K562 (cell line): ENCODE results near the gene PRKCE. TPM values are rescaled to one million over a fixed set of nuclear protein-coding genes. Genes with fewer than 3 reads are reported as not detected.

Experiments used
- ATAC-seq: fragments of 200-7000 bp; cut with Tn5 transposase; 3 replicates; pipeline ENCODE4 v1.9.1; 2020; ENCODE audit warnings: moderate library complexity
- BruUV-seq: library from RNA; stranded (reverse); fragments of 400-500 nt; replicated peaks from 2 replicates; lab custom pipeline; 2021; lab: Mats Ljungman, UMichigan
- CTCF ChIA-PET: fragments of 300-600 bp; formaldehyde crosslinking; extraction: SDS; loops from one replicate; lab custom pipeline; 2021; ENCODE audit warnings: low intra/inter-chr PET ratio; lab: Yijun Ruan, JAX
- POLR2A ChIA-PET: fragments of 300-600, 350-650 bp; sonication (Branson Sonifier 250); formaldehyde crosslinking; extraction: SDS; loops from one replicate; lab custom pipeline; 2021; ENCODE audit warnings: antibody characterized with exemption, inconsistent platforms; lab: Yijun Ruan, JAX
- DNase-seq, 4 experiments: peaks; one replicate each; pipeline versions ENCODE4 v3.0.0 to v3.0.0-alpha.2; 2011 to 2018; ENCODE audit warnings: low spot score in 3 of 4, mixed read lengths in 3 of 4; ENCODE audit errors: extremely low read depth in 1 of 4
- FAIRE-seq: peaks from 2 replicates; lab custom pipeline; 2011; peaks lifted over from hg19 to GRCh38; lab: Jason Lieb, UNC
- H2AFZ ChIP-seq: 2 replicates; pipeline ENCODE4 v1.6.0; 2011; ENCODE audit warnings: low read depth, low read length, control low read depth, inconsistent platforms
- H3K27ac ChIP-seq: fragments of 200-600 bp; 3 replicates; pipeline ENCODE4 v1.8.0; 2011; ENCODE audit warnings: low read depth, mild to moderate bottlenecking, control low read depth, inconsistent platforms, low read length, moderate library complexity, mixed read lengths; ENCODE audit errors: extremely low read depth
- H3K27me3 ChIP-seq, 2 experiments: fragments of 300-600 bp in 1 of 2; 2 replicates in 1 of 2; 3 replicates in 1 of 2; pipeline versions ENCODE4 v1.6.0 to v1.8.0; 2011; ENCODE audit warnings: inconsistent platforms in 2 of 2, low read length in 2 of 2, mild to moderate bottlenecking in 1 of 2, mixed read lengths in 1 of 2, moderate library complexity in 1 of 2; ENCODE audit not compliant: control insufficient read depth in 2 of 2, insufficient read depth in 2 of 2
- H3K36me3 ChIP-seq: fragments of 300-600 bp; 3 replicates; pipeline ENCODE4 v1.8.0; 2011; ENCODE audit warnings: mild to moderate bottlenecking, low read length, inconsistent platforms; ENCODE audit not compliant: control insufficient read depth, insufficient read depth
- H3K4me1 ChIP-seq, 2 experiments: fragments of 200-600 bp in 1 of 2; replicated peaks in 1 of 2; 2 replicates in 1 of 2; 3 replicates in 1 of 2; pipeline versions ENCODE4 v1.5.1 to v1.8.0; 2011; ENCODE audit warnings: inconsistent platforms in 2 of 2, low read length in 2 of 2, mild to moderate bottlenecking in 1 of 2, mixed read lengths in 1 of 2, moderate library complexity in 1 of 2; ENCODE audit not compliant: control insufficient read depth in 2 of 2, insufficient read depth in 2 of 2
- H3K4me2 ChIP-seq: 2 replicates; pipeline ENCODE4 v1.6.1; 2011; ENCODE audit warnings: low read length, control low read depth, inconsistent platforms, mixed read lengths; ENCODE audit not compliant: insufficient read depth
- H3K4me3 ChIP-seq: fragments of 200-600 bp; sonication (generic), shearing (Covaris generic); 2 replicates; pipeline ENCODE4 v1.5.1; 2016; ENCODE audit warnings: control low read depth, inconsistent platforms
- H3K79me2 ChIP-seq: fragments of 200-600 bp; 3 replicates; pipeline ENCODE4 v1.8.0; 2011; ENCODE audit warnings: low read length, inconsistent platforms; ENCODE audit not compliant: control insufficient read depth, insufficient read depth
- H3K9ac ChIP-seq, 2 experiments: 2 replicates each; pipeline versions ENCODE4 v1.6.0 to v1.6.1; 2011; ENCODE audit warnings: low read depth in 2 of 2, low read length in 2 of 2, control low read depth in 1 of 2, inconsistent platforms in 1 of 2, mild to moderate bottlenecking in 1 of 2, mixed read lengths in 1 of 2; ENCODE audit not compliant: insufficient read depth in 1 of 2
- H3K9me1 ChIP-seq: one replicate; pipeline ENCODE4 v1.6.0; 2011; ENCODE audit warnings: inconsistent platforms, mild to moderate bottlenecking, low read length, moderate library complexity; ENCODE audit not compliant: control insufficient read depth, insufficient read depth
- H3K9me3 ChIP-seq: replicated peaks from 2 replicates; pipeline ENCODE4 v1.5.1; 2011; ENCODE audit warnings: low read depth, low read length, inconsistent platforms; ENCODE audit not compliant: control insufficient read depth, insufficient read depth
- H4K20me1 ChIP-seq: replicated peaks from 2 replicates; pipeline ENCODE4 v1.6.1; 2011; ENCODE audit warnings: low read length, inconsistent platforms, mixed read lengths; ENCODE audit not compliant: control insufficient read depth, insufficient read depth
- DACH1 ChIP-seq: fragments of 450-650 bp; IDR thresholded peaks from 2 replicates; pipeline ENCODE4 v1.6.1; 2018; ENCODE audit not compliant: partially characterized antibody
- FOXA3 ChIP-seq, 2 experiments: fragments of 450-650 bp in 1 of 2; sonication (generic) in 1 of 2; formaldehyde crosslinking; IDR thresholded peaks in 1 of 2; conservative IDR thresholded peaks in 1 of 2; 2 replicates each; pipeline versions ENCODE4 v1.4.0 to v1.8.0; 2020 to 2022; ENCODE audit warnings: mild to moderate bottlenecking in 2 of 2, missing genetic modification reagents in 1 of 2
- GATA2 ChIP-seq: sonication (generic); formaldehyde crosslinking; IDR thresholded peaks from 2 replicates; pipeline ENCODE4 v1.4.0; 2020; ENCODE audit warnings: mild to moderate bottlenecking, missing genetic modification reagents
- KLF1 ChIP-seq: fragments of 450-650 bp; IDR thresholded peaks from 2 replicates; pipeline ENCODE4 v1.6.1; 2016; ENCODE audit warnings: missing genetic modification characterization, missing compliant biosample characterization
- LCOR ChIP-seq: sonication (generic); formaldehyde crosslinking; IDR thresholded peaks from 2 replicates; pipeline ENCODE4 v1.8.0; 2022; ENCODE audit warnings: mild to moderate bottlenecking, missing genetic modification reagents
- MYBL2 ChIP-seq, 2 experiments: fragments of 450-650 bp in 1 of 2; sonication (generic) in 1 of 2; formaldehyde crosslinking in 1 of 2; IDR thresholded peaks; 2 replicates each; pipeline versions ENCODE4 v1.6.1 to v1.8.1; 2017 to 2022; ENCODE audit warnings: borderline replicate concordance in 1 of 2, inconsistent platforms in 1 of 2, low read depth in 1 of 2, mild to moderate bottlenecking in 1 of 2, missing genetic modification reagents in 1 of 2, moderate library complexity in 1 of 2
- RAD21 ChIP-seq, 2 experiments: fragments of 250-450 bp in 1 of 2; fragments of 450-650 bp in 1 of 2; sonication (Bioruptor Pico) in 1 of 2; formaldehyde crosslinking in 1 of 2; IDR thresholded peaks in 1 of 2; conservative IDR thresholded peaks in 1 of 2; 2 replicates each; pipeline versions ENCODE4 v1.4.0 to v1.8.0; 2020 to 2022; ENCODE audit warnings: mild to moderate bottlenecking in 2 of 2, moderate library complexity in 1 of 2
- ZNF146 ChIP-seq: IDR thresholded peaks from one replicate; pipeline ENCODE4 v1.6.1; 2018; ENCODE audit warnings: missing compliant biosample characterization; ENCODE audit not compliant: unreplicated experiment
- ZNF707 ChIP-seq: fragments of 250-450 bp; sonication (Bioruptor Pico); conservative IDR thresholded peaks from 2 replicates; pipeline ENCODE4 v1.8.0; 2022; ENCODE audit warnings: inconsistent platforms, mild to moderate bottlenecking, moderate library complexity
- WGBS: fragments of 100-300 bp; shearing (Covaris generic); methylation state at CpG from one replicate; pipeline ENCODE4 v1.1.6; 2016; ENCODE audit warnings: low coverage, mixed read lengths; ENCODE audit not compliant: insufficient coverage; ENCODE audit errors: missing lambda C conversion rate; 5-methylcytosine and 5-hydroxymethylcytosine counted together
- in situ Hi-C: fragments of 300-500 bp; cut with MboI; formaldehyde crosslinking; loops from 4 replicates; pipeline ENCODE4 v1.15.0; 2018; ENCODE audit warnings: inconsistent platforms, mixed read lengths
- intact Hi-C: fragments of 100-400 bp; cut with micrococcal nuclease; formaldehyde crosslinking; loops from 2 replicates; pipeline ENCODE4 v1.14.2; 2022
- polyA plus RNA-seq, 8 experiments: library from polyadenylated mRNA; depleted of rRNA in 4 of 8; stranded (reverse) in 5 of 8; unstranded in 3 of 8; fragments of >200 nt; fragmentation: Nextera tagmentation in 2 of 8; fragmentation: Illumina TruSeq in 1 of 8; extraction: Ambion mirVana in 2 of 8; extraction: Trizol in 1 of 8; gene quantifications; 2 replicates each; pipeline versions ENCODE4 v1.2.1 to v1.2.3, GENCODE V29; 2011 to 2014; ENCODE audit warnings: inconsistent platforms in 1 of 8, missing spikeins in 1 of 8
- total RNA-seq, 7 experiments: library from RNA; depleted of rRNA in 6 of 7; stranded (reverse); fragments of >200 nt in 6 of 7; fragmentation: Illumina TruSeq in 2 of 7; extraction: Trizol in 2 of 7; gene quantifications; 2 replicates each; pipeline versions ENCODE4 v1.2.1 to v1.2.3, GENCODE V29; 2011 to 2021; ENCODE audit warnings: low replicate concordance in 1 of 7
- TF ChIP-seq, protein P1 (sequence below): sonication (generic); formaldehyde crosslinking; IDR thresholded peaks from 2 replicates; pipeline ENCODE4 v1.4.0; 2020; ENCODE audit warnings: mild to moderate bottlenecking, missing genetic modification reagents
- TF ChIP-seq, protein P2 (sequence below): fragments of 450-650 bp; formaldehyde crosslinking; conservative IDR thresholded peaks from 2 replicates; pipeline ENCODE4 v1.4.0; 2022; ENCODE audit warnings: mild to moderate bottlenecking, missing genetic modification characterization
- TF ChIP-seq, protein P3 (sequence below): fragments of 250-450 bp; sonication (Bioruptor Pico); IDR thresholded peaks from 2 replicates; pipeline ENCODE4 v1.4.0; 2020; ENCODE audit warnings: mild to moderate bottlenecking
- TF ChIP-seq, protein P4 (sequence below): sonication (generic); formaldehyde crosslinking; IDR thresholded peaks from 2 replicates; pipeline ENCODE4 v1.8.0; 2022; ENCODE audit warnings: mild to moderate bottlenecking, missing genetic modification reagents

Gene PRKCE
- total and polyA plus RNA-seq, 9 of the 15 experiments (the other 6 are each of a cell fraction or from before 2014, with no cell fraction given), result 0.06 to 1.0 (median 0.22) TPM; not detected in 1

DNA sequence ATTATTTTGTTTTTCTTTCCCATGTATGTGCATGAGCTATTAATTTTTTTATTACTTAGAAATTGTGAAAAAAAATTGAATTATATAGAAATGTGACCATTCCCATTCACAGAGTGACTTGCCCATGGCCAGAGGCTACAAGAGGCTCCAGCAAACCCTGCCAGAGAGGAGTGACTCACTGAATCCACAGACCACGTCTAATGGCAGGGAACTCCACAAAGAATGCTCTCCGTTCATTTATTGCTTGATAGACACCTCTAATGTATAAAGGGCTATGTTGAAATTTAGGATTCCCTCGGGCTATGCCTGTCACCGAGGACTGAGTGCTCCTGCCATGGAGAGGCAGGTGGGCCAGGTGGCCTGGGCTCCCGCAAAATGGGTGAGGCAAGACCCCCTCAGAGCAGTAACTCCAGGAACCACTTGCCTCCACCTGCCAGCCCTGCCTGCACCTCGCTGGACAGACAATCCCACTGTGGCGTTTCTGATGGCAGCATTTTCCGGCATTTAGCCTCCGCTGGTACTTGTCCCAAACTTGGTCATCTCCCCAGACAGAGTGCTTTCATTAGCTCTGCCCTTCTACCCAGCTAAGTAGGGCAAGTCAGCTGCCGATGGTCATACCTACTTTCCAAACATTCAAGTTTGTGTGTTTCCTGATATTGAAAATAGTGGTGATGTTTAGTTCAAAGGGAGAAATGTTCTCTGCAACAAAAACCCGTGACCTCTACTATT, 200.3 kb downstream of the PRKCE start:
- DNase-seq (no peak), ATAC-seq (no peak), FAIRE-seq (no peak)
- Histone ChIP-seq H3K79me2 (no peaks in the 10 kb centered on the region), H3K4me2 (no peak overlapping the region), H3K9me1 (no peaks in the 10 kb centered on the region), H4K20me1 (no peaks in the 10 kb centered on the region), H3K9ac (no peak overlapping the region), H3K27ac (no peak overlapping the region), H3K36me3 (no peaks in the 10 kb centered on the region), H2AFZ (no peak overlapping the region), H3K4me3 (no peak overlapping the region), H3K4me1 (no peaks in the 10 kb centered on the region), H3K9me3 (no peaks in the 10 kb centered on the region), H3K27me3 (peaks cover 17 to 20% of the 10 kb centered on the region in 2 experiments; a peak in 4 of 5 replicates)
- ChIA-PET POLR2A (interaction anchor here (1.0 kb wide), 1 partner anchor 87 kb away, joined by 4 read pairs; no protein-coding TSS in a partner anchor), CTCF (no interaction called here)
- 1% methylated on average over 11 of the region's 11 CpGs for WGBS
- intact Hi-C loops (no loop called here), in situ Hi-C loops (no loop called here)
- no TSS peak for BruUV-seq
- TF ChIP-seq GATA2 (CRISPR knock-in tag) (no peak), ZNF707 (CRISPR knock-in tag) (no peak), LCOR (no peak), KLF1 (tag) (no peak), RAD21 (CRISPR knock-in tag; conservative IDR thresholded peaks at IDR 0.05 in 1 of 2, IDR thresholded peaks at IDR 0.05 in 1 of 2) (no peak), MYBL2 (IDR thresholded peaks at IDR 0.05; ENCODE audit: low read depth) (no peak), MYBL2 (CRISPR knock-in tag; IDR thresholded peaks at IDR 0.05; ENCODE audit: borderline replicate concordance) (no peak), DACH1 (no peak), ZNF146 (CRISPR knock-in tag) (no peak), FOXA3 (CRISPR knock-in tag; conservative IDR thresholded peaks at IDR 0.05 in 1 of 2, IDR thresholded peaks at IDR 0.05 in 1 of 2) (no peak)
- TF ChIP-seq, protein P1, sequence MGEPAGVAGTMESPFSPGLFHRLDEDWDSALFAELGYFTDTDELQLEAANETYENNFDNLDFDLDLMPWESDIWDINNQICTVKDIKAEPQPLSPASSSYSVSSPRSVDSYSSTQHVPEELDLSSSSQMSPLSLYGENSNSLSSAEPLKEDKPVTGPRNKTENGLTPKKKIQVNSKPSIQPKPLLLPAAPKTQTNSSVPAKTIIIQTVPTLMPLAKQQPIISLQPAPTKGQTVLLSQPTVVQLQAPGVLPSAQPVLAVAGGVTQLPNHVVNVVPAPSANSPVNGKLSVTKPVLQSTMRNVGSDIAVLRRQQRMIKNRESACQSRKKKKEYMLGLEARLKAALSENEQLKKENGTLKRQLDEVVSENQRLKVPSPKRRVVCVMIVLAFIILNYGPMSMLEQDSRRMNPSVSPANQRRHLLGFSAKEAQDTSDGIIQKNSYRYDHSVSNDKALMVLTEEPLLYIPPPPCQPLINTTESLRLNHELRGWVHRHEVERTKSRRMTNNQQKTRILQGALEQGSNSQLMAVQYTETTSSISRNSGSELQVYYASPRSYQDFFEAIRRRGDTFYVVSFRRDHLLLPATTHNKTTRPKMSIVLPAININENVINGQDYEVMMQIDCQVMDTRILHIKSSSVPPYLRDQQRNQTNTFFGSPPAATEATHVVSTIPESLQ (CRISPR knock-in tag), result no peak
- TF ChIP-seq, protein P2, sequence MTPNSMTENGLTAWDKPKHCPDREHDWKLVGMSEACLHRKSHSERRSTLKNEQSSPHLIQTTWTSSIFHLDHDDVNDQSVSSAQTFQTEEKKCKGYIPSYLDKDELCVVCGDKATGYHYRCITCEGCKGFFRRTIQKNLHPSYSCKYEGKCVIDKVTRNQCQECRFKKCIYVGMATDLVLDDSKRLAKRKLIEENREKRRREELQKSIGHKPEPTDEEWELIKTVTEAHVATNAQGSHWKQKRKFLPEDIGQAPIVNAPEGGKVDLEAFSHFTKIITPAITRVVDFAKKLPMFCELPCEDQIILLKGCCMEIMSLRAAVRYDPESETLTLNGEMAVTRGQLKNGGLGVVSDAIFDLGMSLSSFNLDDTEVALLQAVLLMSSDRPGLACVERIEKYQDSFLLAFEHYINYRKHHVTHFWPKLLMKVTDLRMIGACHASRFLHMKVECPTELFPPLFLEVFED (CRISPR knock-in tag), result no peak
- TF ChIP-seq, protein P3, sequence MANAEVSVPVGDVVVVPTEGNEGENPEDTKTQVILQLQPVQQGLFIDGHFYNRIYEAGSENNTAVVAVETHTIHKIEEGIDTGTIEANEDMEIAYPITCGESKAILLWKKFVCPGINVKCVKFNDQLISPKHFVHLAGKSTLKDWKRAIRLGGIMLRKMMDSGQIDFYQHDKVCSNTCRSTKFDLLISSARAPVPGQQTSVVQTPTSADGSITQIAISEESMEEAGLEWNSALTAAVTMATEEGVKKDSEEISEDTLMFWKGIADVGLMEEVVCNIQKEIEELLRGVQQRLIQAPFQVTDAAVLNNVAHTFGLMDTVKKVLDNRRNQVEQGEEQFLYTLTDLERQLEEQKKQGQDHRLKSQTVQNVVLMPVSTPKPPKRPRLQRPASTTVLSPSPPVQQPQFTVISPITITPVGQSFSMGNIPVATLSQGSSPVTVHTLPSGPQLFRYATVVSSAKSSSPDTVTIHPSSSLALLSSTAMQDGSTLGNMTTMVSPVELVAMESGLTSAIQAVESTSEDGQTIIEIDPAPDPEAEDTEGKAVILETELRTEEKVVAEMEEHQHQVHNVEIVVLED (CRISPR knock-in tag), result no peak
- TF ChIP-seq, protein P4, sequence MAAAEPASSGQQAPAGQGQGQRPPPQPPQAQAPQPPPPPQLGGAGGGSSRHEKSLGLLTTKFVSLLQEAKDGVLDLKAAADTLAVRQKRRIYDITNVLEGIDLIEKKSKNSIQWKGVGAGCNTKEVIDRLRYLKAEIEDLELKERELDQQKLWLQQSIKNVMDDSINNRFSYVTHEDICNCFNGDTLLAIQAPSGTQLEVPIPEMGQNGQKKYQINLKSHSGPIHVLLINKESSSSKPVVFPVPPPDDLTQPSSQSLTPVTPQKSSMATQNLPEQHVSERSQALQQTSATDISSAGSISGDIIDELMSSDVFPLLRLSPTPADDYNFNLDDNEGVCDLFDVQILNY (CRISPR knock-in tag), result no peak
